Measurements from ENCODE around the gene KCNB1. TPM values are rescaled to one million over a fixed set of nuclear protein-coding genes. Genes with fewer than 3 reads are reported as not detected.

KCNB1 gene
- total and polyA plus RNA-seq, 2 of the 4 experiments (the other 2 are of a cell fraction), result 0.05 TPM; not detected in 1

DNA sequence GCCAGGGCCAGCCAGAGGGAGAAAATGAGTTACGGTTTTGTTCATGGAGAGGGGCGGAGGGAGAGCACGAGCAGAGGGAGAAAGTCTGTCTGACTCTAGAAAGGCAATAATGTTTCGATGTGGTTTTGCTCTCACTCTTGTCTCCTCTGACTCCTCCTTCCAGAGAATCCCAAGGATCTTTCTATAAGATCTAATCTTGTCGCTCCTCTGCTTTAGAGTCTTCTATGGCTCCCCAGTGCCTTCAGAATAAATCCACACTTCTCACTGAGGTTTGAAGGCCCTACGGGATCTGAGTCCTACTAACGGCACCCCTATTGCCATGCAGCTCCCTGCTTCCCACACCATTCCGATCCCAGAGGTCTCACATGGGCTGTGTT, 66.8 kb downstream of the KCNB1 start:
- no peaks in the 10 kb centered on the region for H3K9me1 ChIP-seq (ENCODE audit: insufficient read depth, low read length)
- DNase-seq (no peak), ATAC-seq (ENCODE audit: low read depth) (no peak)
- no peaks in the 10 kb centered on the region for H3K79me1 ChIP-seq (ENCODE audit: low read depth in 1 of 2, low read length in 2 of 2)
- no peak overlapping the region for H4K8ac ChIP-seq (ENCODE audit: low read depth in 2 of 2, low read length in 2 of 2)
- H3K36me3 ChIP-seq (ENCODE audit: control insufficient read depth, insufficient read depth, low read length), result no peaks in the 10 kb centered on the region
- H3K14ac ChIP-seq (replicated peaks; ENCODE audit: low read depth, low read length), result no peak overlapping the region
- BruUV-seq (replicated peaks), result no TSS peak
- no peaks in the 10 kb centered on the region for H4K20me1 ChIP-seq (ENCODE audit: insufficient read depth, low read length)
- no peak overlapping the region for H4K91ac ChIP-seq (ENCODE audit: insufficient read depth, low read depth, low read length)
- H2BK5ac ChIP-seq (ENCODE audit: low read depth, low read length, poor library complexity, severe bottlenecking), result no peak overlapping the region
- 87% methylated on average over 3 of the region's 8 CpGs; no CpG with 5 or more reads in 1 of the 2 experiments for WGBS, 2 experiments (ENCODE audit: extremely low coverage in 2 of 2, insufficient read length in 1 of 2)
- ChIA-PET POLR2A (ENCODE audit: unreplicated experiment) (no interaction called here), CTCF (no interaction called here)
- H3K4me1 ChIP-seq (ENCODE audit: control insufficient read depth, insufficient read depth, low read length), result no peaks in the 10 kb centered on the region
- H3K4me2 ChIP-seq (ENCODE audit: low read depth, low read length), result no peak overlapping the region
- H3K27me3 ChIP-seq (ENCODE audit: control insufficient read depth, insufficient read depth, low read length), result peaks cover 75% of the 10 kb centered on the region
- intact Hi-C loops (cut with micrococcal nuclease), result no loop called here
- no peak overlapping the region for H3K4ac ChIP-seq (ENCODE audit: low read depth, low read length)
- no peak overlapping the region for H2AK5ac ChIP-seq (ENCODE audit: low read depth, low read length)
- no peak overlapping the region for H2BK120ac ChIP-seq (ENCODE audit: low read depth, low read length)
- H3K23ac ChIP-seq (ENCODE audit: low read depth, low read length), result no peak overlapping the region
- no peak overlapping the region for H2BK15ac ChIP-seq (ENCODE audit: low read depth, low read length)
- H2BK20ac ChIP-seq (ENCODE audit: low read depth, low read length), result no peak overlapping the region
- H3K4me3 ChIP-seq (ENCODE audit: insufficient read depth, low read depth, low read length), result no peak overlapping the region
- no peak overlapping the region for H3K9ac ChIP-seq (ENCODE audit: low read depth, low read length)
- TF ChIP-seq USF2 (IDR thresholded peaks at IDR 0.05; ENCODE audit: low read depth, low read length) (no peak), NFE2L2 (IDR thresholded peaks at IDR 0.05; ENCODE audit: low read depth, low read length) (no peak), MAZ (IDR thresholded peaks at IDR 0.05; ENCODE audit: borderline replicate concordance, low read depth, low read length) (no peak), MAFK (IDR thresholded peaks at IDR 0.05; ENCODE audit: low read depth, low read length) (no peak), RCOR1 (IDR thresholded peaks at IDR 0.05; ENCODE audit: insufficient replicate concordance, low read length) (no peak), MXI1 (IDR thresholded peaks at IDR 0.05; ENCODE audit: borderline replicate concordance, low read depth, low read length) (no peak), RAD21 (IDR thresholded peaks at IDR 0.05; ENCODE audit: low read length) (no peak), CEBPB (IDR thresholded peaks at IDR 0.05; ENCODE audit: low read depth, low read length) (no peak), RFX5 (IDR thresholded peaks at IDR 0.05; ENCODE audit: low read depth, low read length) (no peak), CHD1 (IDR thresholded peaks at IDR 0.05; ENCODE audit: low read depth, low read length) (no peak), FOS (IDR thresholded peaks at IDR 0.05; ENCODE audit: low read depth, low read length) (no peak), SMC3 (IDR thresholded peaks at IDR 0.05; ENCODE audit: low read depth, low read length) (no peak), BHLHE40 (IDR thresholded peaks at IDR 0.05; ENCODE audit: low read depth, low read length) (no peak), POLR2A (IDR thresholded peaks at IDR 0.05; ENCODE audit: low read depth, low read length) (no peak)
- TF ChIP-seq, protein P1, sequence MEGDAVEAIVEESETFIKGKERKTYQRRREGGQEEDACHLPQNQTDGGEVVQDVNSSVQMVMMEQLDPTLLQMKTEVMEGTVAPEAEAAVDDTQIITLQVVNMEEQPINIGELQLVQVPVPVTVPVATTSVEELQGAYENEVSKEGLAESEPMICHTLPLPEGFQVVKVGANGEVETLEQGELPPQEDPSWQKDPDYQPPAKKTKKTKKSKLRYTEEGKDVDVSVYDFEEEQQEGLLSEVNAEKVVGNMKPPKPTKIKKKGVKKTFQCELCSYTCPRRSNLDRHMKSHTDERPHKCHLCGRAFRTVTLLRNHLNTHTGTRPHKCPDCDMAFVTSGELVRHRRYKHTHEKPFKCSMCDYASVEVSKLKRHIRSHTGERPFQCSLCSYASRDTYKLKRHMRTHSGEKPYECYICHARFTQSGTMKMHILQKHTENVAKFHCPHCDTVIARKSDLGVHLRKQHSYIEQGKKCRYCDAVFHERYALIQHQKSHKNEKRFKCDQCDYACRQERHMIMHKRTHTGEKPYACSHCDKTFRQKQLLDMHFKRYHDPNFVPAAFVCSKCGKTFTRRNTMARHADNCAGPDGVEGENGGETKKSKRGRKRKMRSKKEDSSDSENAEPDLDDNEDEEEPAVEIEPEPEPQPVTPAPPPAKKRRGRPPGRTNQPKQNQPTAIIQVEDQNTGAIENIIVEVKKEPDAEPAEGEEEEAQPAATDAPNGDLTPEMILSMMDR (conservative IDR thresholded peaks at IDR 0.05; ENCODE audit: low read depth, low read length), result no peak
- TF ChIP-seq, protein P2, sequence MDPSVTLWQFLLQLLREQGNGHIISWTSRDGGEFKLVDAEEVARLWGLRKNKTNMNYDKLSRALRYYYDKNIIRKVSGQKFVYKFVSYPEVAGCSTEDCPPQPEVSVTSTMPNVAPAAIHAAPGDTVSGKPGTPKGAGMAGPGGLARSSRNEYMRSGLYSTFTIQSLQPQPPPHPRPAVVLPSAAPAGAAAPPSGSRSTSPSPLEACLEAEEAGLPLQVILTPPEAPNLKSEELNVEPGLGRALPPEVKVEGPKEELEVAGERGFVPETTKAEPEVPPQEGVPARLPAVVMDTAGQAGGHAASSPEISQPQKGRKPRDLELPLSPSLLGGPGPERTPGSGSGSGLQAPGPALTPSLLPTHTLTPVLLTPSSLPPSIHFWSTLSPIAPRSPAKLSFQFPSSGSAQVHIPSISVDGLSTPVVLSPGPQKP (IDR thresholded peaks at IDR 0.05; ENCODE audit: borderline replicate concordance, low read depth, low read length), result no peak
- no peak overlapping the region for H3K18ac ChIP-seq (ENCODE audit: low read depth, low read length)
- no peak overlapping the region for H2AK9ac ChIP-seq (replicated peaks; ENCODE audit: low read depth, low read length, poor library complexity)
- H3K27ac ChIP-seq (ENCODE audit: insufficient read depth, low read length), result no peak overlapping the region
- dilution Hi-C loops (cut with HindIII; ENCODE audit: low sequenced_read_pairs, unreplicated experiment), result no loop called here
- H3K56ac ChIP-seq (ENCODE audit: extremely low read depth, insufficient read depth, low read length), result no peak overlapping the region
- H4K5ac ChIP-seq (ENCODE audit: low read depth, low read length), result no peak overlapping the region
- no peaks in the 10 kb centered on the region for H3K9me3 ChIP-seq (ENCODE audit: control insufficient read depth, insufficient read depth, low read length)
- in situ Hi-C loops (cut with MboI; ENCODE audit: low sequenced_read_pairs), result no loop called here
- no peak overlapping the region for H2AFZ ChIP-seq (replicated peaks; ENCODE audit: low read length, poor library complexity)

Measured in IMR-90 (cell line).